Lung microvascular endothelial cell (primary cell): ENCODE results near the gene DIPK1B. TPM values are rescaled to one million over a fixed set of nuclear protein-coding genes. Genes with fewer than 3 reads are reported as not detected.
A peak's percentile ranks its signal among the peaks of the same experiment; 100 is the strongest.
"Not testable (repeated sequence)": the region's sequence is repeated elsewhere in the genome, so short reads cannot be mapped to it uniquely, and the experiment has no call there.

Source experiments
- DNase-seq, 2 donors: peaks; one replicate each; pipeline versions ENCODE4 v3.0.0 to v3.0.0-alpha.2; 2010; ENCODE audit warnings: low read depth in 2 of 2
- total RNA-seq: library from RNA; depleted of rRNA; stranded (reverse); fragments of >200 nt; gene quantifications from 2 replicates; pipeline ENCODE4 v1.2.1, GENCODE V29; 2014

Gene DIPK1B
- total RNA-seq, 1 donor from 2014 or later = 64.7 TPM

DNA sequence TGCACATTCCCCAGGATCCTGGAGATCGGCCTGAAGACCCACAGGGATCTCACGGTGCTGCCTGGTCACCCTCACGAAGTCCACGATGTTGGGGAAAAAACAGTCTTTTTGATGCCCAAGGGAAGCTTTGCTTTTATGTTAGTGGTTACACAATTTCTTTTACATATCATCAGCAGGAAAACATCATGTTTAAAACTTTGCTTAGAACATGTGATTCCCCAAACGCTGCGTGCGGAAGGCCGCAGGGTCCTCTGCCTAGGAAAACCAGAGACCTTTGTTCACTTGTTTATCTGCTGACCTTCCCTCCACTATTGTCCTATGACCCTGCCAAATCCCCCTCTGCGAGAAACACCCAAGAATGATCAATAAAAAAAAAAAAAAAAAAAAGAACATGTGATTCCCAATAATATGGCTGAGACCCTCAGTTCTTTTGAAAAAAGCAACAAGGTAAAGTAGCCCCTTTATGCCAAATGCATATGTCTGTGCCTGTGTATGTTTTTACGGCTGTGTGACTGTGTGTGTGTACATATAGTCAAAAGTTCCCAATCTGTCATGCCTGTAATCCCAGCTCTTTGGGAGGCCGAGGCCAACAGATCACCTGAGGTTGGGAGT lies 13.6 kb upstream of the DIPK1B start:
- no peak for DNase-seq

DNA sequence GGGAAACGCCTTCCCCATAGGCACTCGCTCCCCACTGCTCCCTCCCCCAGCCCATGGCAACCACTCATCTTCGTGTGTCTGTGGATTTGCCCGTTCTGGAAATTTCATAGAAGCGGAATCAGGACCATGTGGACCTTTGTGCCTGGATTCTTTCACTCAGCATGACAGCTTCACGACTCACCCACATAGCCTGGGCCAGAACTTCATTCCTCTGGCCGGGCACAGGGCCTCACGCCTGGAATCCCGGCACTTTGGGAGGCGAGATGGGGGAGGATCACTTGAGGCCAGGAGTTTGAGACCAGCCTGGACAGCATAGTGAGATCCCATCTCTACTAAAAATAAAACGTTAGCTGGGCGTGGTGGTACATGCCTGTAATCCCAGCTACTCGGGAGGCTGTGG lies 12.1 kb upstream of the DIPK1B start:
- no peak for DNase-seq

DNA sequence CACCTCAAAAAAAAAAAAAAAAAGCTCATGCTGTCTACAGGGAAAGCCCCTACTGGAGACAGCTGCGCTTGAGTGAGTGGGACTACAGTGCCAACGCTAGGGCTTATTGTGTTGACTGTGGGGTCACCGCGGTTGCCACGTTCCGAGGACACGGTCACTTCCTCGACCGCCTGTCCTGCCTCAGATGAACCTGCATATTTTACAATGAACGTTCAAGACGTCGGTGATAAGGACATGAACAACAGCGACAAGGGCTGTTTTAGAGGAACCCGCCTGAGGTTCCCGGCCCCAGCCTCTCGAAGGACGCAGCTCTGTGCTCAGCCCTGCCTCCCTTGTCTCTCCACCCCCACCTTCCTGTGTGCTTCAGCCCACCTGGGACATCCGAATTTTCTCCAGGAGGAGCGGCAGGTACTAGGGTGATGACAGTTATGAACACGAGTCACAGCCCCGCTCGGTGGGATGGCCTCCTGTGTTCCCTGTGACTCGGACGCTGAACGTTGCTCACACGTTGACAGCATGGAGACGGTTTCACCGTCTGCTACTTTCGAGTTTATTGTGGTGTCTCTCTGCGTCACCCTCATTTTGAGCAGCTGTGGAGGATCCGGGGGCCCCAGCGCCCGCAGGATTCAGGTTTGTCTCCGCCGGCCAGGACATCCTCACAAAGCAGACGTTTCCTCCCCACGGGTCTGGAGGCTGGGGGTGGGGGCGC lies 11.3 kb upstream of the DIPK1B start:
- peak in 1 of 2 donors; percentile 36 for DNase-seq

DNA sequence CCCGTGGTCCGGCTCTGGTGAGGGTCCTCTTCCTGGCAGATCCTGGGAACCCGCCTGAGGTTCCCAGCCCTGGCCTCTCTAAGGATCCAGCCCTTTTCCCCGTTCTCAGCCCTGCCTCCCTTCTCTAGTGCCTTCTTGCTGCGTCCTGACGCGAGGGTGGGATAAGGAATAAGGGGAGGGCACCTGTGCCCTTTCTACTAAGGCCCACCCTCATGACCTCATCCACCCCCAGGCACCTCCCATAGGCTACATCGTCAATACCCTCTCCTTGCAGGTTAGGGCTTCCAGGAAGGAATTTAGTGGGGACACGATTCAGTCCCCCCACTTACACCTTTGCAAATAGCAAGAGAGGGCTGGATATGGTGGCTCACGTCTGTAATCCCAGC lies 10.7 kb upstream of the DIPK1B start:
- DNase-seq = no peak

DNA sequence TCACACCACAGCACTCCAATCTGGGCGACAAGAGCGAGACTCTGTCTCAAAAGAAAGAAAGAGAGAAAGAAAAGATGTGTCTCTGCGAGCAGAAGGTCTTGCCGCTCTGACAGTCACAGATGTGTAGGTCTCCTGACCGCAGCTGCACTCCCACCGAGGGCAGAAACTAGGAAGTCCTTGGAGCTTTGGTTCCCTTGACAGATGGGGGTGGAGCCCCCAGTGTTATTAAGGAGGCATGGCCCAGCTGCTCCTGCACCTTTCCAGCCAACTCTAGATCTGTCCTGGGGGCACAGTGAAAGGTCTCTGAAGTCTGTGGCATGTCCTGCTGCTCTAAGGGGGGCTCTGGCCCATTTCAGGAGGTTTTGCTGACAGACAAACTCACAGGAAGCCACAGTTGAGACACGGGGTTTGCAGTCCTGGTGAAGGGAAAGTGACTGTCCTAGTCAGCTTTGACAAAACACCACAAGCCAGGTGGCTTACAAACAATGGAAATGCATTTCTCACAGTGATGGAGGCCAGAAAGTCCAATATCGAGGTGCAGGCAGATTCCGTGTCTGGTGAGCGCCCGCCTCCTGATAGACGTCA lies 9.0 kb upstream of the DIPK1B start:
- DNase-seq = no peak

DNA sequence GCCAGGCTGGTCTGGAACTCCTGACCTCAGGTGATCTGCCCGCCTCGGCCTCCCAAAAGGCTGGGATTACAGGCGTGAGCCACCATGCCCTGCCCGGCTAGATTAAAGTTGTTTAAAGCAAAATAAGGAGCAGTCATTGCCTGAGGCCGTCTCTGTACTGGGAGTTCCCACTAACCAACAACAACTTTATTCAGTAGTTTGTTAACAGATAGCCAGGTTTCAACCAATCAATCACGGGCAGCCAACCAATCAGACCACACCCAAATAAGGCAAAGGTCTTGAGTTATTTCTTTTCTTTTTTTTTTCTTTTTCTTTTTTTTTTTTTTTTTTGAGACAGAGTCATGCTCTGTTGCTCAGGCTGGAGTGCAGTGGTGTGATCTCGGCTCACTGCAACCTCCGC lies 7.6 kb upstream of the DIPK1B start:
- not testable (repeated sequence) for DNase-seq

DNA sequence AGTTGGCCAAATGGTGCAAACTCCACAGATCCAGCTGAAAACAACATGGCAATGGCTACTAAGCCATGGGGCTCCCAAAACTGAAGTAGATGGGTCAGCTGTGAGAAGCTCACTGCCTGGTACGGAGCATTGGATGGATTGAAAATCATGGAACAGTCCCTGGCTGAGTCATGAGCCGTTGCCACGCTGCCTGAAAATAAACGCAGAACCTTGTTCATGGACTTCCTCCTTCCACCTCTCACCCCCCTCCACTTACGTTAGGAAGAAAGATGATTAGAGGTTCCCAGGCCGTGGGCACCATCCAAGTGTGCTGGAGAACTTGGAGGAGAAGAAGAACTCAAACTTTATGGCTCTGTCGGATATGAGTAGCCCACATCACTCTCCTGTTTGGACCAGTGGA lies 6.8 kb upstream of the DIPK1B start:
- DNase-seq = peak in 1 of 2 donors; percentile 74

DNA sequence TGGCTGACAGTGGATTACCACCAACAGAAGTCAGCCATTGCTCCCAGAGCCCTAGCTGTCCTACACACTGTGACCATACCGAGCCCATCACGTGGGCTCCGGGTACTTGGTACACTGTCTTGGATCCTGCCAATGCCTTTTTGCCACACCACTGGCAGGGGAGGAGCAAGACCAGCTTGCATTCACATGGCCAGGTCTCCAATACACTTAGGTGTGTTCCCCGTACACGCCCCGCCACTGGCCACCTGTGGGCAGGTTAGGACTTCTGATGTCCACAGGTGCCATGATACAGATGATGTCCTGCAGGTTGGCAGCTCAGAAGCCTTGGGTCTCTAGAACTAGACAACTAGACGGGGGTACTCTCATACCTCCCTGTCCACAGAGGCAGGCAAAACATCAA lies 5.4 kb upstream of the DIPK1B start:
- DNase-seq = no peak

DNA sequence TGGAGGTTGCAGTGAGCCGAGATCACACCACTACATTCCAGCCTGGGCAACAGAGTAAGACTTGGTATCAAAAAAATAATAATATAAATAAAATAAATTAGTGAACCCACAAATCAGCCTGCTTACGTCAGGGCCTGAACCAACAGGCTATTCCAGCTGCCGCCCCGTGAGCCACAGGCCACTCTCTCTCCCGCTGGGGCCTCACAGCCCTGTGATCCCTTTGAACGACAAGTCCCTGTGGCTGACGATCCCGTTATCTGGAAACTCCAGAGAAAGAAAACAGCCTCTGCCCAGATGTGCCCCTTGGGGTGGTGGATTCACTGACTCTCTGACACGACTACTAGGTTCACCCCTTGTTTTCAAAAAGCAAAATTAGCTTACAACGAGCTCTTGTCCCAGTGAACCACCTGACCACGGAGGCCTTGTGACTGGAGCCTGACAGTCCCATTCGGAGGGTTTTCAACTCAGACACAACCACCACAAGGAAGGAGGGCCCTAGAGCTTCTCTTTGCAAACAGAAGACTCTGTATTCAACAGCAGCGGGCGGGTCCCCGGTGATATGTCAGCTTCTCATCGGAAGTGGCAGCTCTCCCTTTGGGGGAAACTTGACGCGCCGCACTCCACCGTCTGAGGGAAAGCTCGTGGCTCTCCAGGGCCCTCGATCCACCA lies 4.4 kb upstream of the DIPK1B start:
- DNase-seq = no peak

DNA sequence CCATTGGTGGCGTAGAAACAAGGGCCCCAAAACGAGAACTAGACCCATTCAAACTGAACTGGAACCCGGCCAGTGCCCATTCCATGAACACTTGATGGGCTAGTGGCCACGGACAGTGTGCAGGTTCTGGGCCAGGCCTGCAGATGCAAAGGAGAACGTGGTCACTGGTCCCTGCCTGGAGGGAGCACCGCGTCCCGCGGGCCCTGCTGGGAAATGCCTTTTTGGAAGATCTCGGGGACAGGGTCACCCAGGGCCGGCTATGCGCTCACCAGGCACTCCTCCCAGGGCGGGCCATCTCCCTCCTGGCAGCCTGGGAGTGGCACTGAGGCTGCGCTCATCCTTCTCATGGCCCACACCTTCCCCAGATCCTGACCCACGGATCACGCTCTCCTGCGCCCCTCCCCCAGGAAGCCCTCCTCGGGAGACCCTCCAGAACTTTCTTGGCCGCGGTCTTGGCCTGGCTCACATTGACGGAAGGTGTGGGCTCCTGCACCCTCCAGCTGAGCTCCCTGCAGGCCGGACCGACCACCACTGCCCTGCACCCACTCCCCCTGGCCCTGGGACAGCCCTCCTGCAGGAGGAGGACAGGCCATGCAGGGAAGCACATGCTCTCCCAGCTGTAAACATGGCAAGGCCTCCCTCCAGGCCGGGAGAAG lies 2.8 kb upstream of the DIPK1B start:
- DNase-seq = no peak

DNA sequence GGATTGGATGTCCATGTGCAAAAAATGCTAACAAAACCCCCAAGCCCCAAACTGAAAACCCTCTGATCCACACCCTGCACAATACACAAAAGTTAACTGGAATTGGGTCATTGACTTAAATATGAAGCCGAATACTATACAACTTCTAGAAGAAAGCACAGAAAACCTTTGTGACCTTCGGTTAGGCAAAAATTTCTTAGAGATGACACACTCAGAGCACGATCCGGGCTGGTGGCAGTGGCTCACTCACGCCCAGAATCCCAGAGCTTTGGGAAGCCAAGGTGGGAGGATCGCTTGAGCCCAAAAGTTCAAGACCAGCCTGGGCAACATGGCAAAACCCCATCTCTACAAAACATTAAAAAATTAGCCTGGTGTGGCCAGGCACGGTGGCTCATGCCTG lies 1.8 kb upstream of the DIPK1B start:
- DNase-seq = no peak

DNA sequence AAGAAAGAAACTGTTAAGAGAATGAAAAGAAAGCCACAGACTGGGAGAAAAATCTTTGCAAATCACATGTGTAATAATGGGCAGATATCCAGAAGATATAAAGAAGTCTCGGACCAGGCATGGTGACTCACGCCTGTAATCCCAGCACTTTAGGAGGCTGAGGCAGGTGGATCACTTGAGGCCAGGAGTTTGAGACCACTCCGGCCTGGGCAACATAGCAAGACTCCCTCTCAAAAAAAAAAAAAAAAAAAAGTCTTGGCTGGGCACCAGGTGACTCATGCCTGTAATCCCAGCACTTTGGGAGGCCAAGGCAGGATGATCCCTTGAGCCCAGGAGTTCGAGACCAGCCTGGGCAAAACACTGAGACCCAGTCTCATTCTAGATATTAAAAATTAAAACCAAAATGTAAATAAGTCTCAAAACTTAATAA lies 1.1 kb upstream of the DIPK1B start:
- DNase-seq = peak in 1 of 2 donors; percentile 67

DNA sequence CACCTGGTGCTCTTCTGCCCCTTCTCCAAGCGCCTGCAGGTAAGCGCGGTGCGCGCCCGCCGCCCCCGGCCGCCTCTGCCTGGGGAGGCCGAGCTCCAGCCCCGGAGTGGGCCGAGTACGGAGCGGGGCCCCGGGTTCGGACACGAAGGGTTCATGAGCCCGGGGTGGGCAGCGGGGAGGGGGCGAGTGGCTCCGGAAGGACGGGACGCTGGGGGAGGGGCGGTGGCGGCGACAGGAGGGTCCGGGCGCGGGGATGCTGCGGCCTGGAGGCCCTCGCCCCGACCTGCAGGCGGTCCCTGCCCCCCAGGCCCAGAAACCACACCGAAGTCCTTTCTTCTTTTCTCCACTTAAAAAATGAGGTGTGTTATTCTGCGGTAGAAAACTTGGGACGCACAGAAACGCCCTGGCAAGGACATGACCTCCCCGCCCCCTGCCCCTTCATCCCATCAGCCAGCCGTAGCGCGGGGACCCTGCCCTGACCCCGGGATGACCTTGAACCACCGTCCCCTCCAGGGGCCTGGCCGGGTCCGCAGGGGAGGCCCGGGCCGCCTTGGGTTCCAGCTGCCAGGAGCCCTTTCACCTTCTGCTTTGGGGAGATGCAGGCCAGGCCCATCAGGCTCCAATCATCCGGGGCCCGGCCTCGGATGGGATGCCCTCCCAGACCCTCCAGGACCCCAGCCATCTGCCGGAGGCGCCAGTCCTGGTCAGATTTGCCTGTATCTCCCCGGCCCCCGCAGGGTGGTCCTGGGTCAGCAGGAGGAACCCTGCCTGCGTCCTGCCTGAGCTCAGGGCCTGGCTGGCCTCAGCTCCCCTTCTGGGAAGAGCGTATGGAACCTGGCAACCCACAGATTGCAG lies 545 bp downstream of the DIPK1B start:
- DNase-seq = no peak

DNA sequence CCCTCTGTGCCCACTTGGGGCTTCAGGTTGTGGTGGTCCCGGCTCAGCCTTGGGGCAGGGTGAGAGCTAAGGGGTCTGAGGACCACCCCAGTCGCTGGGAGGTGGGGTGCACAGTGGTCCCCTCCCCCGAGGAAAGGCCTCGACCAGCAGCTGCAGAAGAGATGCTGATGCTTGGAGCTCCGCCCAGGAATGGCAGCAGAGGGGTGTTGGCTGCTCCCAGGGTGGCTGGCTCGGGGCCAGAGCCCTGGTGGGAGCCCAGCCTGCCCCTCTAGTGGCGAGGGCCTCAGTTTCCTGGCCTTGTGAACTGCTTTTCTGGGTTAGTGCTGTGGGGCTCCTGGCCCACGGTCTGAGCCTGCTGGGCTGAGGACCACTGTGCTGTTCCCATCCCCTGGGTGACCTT lies 1.2 kb downstream of the DIPK1B start:
- peak in 1 of 2 donors; percentile 44 for DNase-seq

DNA sequence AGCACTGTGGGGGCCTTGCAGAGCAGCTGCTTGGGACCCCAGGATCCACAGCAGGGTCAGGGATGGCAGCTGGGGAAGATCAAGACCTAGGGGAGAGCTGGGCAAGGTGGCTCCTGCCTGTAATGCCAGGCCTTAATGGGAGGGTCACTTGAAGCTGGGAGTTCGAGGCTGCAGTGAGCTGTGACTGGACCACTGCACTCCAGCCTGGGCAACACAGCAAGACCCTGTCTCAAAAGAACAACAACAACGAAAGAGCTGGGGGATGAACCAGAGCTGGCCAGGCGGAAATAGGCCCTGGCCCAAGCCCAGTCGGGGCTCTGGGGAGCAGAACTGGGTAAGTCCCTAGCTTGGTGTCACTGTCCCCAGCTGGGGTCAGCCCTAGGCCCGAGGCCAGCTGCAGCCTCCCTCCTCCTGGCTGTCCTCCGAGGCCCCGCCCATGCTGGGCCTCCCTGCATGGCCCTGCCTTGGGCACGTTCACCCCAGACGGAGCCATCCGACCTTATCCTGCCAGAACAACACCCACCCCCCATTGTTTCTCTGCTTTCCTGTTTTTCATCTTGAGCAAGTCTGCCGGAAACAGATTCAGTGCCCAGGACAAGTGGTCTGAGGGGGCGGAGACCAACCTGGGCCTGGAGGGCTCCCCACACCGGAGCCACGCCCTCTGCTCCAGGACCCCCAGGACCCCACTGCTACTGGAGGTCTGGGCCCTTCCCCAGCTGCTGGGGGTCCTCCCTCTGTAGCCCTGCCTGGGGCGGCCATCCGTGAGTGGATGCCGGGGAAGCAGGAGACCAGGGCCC lies 1.9 kb downstream of the DIPK1B start:
- DNase-seq = peak; percentile 49 to 87

DNA sequence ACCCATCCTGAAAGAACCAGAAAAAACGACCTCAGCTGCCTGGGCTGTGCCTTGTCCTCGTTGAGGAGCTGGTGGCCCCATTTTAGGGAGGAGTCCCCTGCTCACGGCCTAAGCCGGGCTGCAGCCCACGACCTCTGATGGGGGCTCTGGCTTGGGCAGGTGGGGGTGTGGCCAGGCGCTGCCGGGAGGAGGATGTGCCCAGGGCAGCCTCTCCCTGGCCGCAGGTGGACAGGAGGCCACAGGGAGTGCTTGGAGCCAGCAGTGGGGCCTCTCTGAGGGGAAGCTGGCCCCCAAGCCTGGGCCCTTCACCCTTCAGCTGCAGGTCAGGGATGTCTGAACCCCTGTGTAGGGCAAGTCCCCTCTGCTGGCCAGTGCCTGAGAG lies 2.5 kb downstream of the DIPK1B start:
- no peak for DNase-seq

DNA sequence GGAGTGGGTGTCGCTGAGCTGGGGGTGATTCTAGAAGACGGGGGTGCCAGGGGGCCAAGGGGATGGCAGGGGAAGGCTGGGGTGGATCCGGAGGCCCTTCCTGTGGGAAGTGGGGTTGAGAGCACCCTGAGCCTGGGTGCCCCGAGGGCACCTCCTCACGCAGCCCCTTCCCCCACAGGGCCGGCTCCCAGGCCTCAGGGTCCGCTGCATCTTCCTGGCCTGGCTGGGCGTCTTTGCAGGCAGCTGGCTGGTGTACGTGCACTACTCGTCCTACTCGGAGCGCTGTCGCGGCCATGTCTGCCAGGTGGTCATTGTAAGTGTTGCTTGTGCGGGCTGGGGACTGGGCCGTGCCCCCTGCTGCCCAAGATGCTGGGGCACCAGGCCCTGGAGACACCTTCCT lies 5.0 kb downstream of the DIPK1B start:
- no peak for DNase-seq

DNA sequence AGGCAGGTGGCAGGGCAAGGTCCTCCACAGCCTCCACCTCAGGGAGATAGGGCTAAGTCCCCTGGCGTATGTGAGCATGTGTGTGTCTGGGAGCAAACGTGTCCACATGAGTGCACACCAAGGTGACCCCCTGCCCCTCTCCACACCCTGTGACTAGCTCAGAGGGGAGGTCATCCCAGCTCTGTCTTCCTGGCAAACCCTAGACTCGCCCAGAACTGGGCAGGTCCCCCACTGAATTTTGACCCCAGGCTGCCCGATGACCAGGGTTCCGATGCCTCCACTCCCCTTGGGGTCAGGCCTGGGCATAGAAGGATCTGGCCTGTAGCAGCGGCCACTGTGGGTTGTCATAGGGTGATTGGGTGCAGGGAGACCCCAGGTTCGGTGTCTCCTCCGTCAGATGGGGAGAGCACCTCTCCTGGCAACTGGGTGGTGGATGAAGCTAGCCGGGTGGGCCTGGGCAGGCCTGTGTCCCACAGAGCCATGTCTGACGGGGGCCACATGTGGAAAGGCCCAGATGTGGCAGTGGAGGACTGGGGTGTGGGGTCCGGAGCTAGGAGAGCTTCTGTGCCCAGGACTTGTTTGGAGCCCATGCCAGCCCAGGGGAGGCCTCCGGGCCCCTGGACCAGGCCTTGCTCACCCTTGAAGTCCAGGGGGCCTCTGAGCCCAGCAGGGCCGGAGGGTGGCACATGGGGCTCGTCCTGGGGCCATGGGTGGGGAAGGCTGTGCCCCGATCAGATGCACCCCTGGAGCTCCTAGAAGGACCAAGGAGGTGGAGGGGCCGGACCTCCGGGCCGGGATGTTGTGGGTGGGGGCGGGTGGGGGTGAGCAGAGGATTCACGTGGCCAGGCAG lies 6.2 kb downstream of the DIPK1B start:
- DNase-seq = no peak

DNA sequence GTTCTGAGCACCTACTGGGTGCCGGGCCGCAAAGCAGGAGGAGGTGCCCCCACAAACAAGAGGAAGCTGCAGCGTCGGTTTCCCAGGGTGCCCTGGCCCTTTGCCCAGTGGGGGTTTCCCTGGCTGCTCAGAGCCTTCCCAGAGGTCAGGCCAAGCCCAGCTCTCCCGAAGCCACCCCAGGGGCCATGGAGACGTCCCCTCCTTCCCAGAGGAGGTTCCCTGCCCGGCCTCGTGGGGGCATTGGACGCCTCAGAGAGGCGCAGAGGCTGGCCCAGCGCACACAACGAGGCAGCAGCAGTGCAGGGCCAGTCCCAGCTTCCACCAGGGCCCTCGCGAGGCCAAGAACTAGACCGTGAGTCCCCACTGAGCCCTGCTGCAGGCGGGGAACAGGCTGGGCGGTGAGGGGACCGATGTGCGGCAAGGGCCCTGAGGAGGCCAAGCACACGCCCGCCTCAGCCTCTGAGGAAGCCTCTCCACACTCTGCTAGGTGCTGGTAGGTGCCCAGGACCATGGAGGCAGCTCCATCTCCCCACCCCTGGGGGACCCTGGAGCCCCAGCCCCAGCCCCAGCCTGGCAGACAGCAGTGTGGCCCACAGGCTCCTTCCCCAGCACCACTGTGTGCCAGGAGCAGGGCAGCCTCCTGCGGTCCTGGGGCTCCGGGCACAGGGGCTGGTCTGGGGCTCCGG lies 7.0 kb downstream of the DIPK1B start:
- peak in 1 of 2 donors; percentile 57 for DNase-seq
